HG03025 (cell line): ENCODE data around the gene LEP.
"Not testable (repeated sequence)": the region's sequence is repeated elsewhere in the genome, so short reads cannot be mapped to it uniquely, and the experiment has no call there.

Experiments used
- ATAC-seq: cut with Tn5 transposase; IDR thresholded peaks from one replicate; pipeline ENCODE4 v1.9.1; 2021; ENCODE audit warnings: mild to moderate bottlenecking, moderate library complexity; ENCODE audit not compliant: unreplicated experiment, low FRiP score

The LEP gene

DNA sequence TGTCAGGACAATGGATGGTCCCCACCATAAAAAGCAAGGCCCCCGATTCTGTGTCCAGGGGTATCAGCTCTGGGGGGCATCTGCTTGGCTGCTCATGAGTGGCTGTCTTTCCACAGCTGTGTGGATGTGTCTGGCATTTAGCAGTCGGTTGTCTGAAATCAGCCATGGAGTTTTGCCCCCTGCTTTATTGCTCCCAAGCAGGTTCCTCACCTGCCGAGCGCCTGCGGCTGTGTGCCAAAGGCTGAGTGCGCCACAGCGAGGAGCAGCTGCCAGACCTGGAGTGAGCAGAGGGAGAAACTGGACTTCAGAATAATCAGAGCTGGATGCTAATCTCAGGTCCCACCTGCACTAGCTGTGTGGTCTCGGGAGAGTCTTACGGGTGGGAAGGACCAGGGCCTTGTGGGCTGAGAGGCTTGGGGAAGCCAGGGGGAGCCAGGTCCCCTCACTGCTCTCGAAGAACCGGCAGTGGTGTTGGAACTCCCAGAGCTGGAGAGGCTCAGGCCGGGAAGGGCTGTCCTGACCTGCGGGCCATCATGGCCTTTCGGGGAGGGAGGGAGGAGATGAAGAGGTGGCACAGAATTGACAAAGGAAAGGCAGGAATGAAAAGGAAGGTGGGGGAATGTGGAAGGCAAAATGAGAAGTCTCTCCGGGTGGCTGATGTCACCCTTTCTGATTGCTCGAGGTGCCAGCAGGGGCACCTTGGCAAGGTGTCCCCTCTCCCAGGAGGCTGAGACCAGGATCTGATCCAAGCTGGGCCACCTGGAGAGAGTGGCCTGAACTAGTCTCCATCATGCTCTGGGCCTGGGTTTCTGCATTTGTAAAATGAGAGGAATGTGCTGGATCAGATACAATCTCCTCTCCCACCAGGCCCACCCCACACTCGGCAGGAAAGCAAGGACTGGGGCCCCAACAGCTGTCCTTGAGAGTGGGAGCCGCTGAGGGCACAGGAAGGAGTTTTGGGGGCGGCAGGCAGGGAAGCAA lies 30.2 kb upstream of the LEP start:
- no peak for ATAC-seq

DNA sequence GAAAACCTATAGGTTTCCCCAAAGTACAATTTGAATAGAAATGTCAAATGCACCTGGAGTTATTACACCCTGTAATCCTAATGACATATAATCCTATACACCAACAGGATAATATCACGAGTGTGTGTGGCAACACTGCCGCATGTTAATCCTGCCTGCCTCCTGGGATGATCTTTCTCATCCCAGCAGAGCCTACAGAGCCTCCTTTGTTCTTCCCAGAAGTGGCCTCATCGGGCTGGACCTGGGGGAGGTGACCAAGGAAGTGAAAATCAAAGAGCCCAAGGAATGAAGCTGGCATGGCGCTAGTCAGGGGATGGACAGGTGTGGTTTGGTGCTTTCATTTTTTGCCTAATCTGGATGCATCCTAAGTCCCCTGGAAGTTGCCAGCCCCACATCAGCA lies 29.5 kb upstream of the LEP start:
- no peak for ATAC-seq

- ATAC-seq, result no peak
Observed at GRCh38 chr7:128214463-128214862, 26.6 kb upstream of the LEP start.

GRCh38 chr7:128215281-128215680 lies 25.8 kb upstream of the LEP start:
- ATAC-seq, result no peak

GRCh38 chr7:128215739-128216138 lies 25.3 kb upstream of the LEP start:
- no peak for ATAC-seq

- ATAC-seq, result no peak
Observed at GRCh38 chr7:128217030-128217805, 23.9 kb upstream of the LEP start.

GRCh38 chr7:128217967-128218652 lies 23.0 kb upstream of the LEP start:
- ATAC-seq, result no peak

DNA sequence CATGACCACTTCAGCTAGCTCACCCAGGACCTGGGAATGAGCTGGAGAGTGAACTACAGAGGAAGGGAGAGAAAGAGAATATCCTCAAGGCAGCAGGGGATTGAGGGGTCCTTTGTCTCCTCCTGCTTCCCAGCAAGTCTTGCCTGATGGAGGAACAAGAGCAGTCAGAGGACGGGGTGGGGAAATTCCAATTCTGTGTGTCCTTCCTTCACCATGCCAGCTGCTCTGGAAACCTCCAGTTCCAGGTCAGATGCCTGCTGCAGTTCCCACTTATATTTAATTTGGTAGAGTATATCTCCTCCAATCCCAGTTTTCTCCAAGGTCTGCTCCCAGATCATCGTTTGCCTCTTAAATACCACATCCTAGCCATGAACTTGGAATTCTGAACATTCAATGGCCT lies 21.4 kb upstream of the LEP start:
- ATAC-seq, result no peak

DNA sequence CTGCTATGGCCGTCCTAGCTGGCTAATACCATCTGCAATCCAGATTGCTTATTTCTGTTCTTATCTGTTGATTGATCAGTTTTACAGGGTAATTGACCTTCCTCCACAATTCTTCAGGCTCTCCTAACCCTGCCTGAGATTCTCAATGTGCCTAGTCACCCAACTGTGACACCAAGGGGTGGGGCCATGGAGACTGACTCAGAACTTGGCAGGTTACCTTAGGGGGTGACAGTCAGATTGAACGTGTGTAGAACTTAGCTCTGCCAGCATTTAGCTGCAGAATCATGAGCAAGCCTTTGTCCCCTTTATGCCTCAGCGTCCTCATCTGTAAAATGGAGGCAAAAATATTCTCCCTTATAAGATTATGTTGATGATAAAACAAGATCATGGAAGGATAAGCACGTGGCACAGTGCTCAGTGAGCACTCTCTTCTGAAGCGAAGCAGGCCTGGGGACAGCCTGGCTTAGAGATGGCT lies 19.1 kb upstream of the LEP start:
- no peak for ATAC-seq

- ATAC-seq, result no peak
Observed at GRCh38 chr7:128226132-128226980, 14.7 kb upstream of the LEP start.

DNA sequence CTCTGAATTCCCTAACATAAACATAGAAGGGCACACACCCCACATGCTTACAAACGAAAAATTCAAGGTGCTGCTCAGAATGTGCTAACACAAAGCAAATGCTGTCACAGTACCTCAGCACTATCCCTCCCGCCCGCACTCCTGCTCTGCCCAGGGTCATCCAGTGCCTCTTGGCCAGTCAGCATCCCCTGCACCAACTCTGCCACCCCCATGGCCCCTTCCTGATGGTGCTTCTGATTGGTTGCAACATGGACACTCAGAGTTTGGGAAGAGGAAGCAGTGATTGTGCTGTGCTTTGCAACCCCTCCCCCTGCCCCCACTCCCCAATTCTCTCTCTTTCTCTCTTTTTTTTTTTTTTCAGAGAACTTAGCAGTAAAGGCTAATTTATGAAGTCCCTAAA lies 13.8 kb upstream of the LEP start:
- no peak for ATAC-seq

- no peak for ATAC-seq
Observed at GRCh38 chr7:128231021-128231420, 10.1 kb upstream of the LEP start.

DNA sequence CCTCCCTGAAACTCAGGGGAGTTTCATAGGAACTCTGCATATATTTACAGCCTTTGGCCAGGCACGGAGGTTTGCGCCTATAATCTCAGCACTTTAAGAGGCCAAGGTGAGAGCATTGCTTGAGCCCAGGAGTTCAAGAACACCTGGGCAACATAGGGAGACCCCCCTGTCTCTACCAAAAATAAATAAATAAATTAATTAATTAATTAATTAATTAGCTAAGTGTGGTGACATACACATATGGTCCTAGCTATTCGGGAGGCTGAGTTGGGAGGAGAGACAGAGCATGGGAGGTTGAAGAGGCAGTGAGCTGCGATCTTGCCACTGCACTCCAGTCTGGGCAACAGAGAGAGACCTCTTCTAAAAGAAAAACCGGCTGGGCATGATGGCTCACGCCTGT lies 9.4 kb upstream of the LEP start:
- no peak for ATAC-seq

- ATAC-seq, result no peak
Observed at GRCh38 chr7:128233471-128233870, 7.6 kb upstream of the LEP start.

GRCh38 chr7:128234476-128235026 lies 6.5 kb upstream of the LEP start:
- ATAC-seq, result no peak

GRCh38 chr7:128235471-128235870 lies 5.6 kb upstream of the LEP start:
- ATAC-seq, result no peak

- ATAC-seq, result no peak
Observed at GRCh38 chr7:128236924-128237586, 4.0 kb upstream of the LEP start.

DNA sequence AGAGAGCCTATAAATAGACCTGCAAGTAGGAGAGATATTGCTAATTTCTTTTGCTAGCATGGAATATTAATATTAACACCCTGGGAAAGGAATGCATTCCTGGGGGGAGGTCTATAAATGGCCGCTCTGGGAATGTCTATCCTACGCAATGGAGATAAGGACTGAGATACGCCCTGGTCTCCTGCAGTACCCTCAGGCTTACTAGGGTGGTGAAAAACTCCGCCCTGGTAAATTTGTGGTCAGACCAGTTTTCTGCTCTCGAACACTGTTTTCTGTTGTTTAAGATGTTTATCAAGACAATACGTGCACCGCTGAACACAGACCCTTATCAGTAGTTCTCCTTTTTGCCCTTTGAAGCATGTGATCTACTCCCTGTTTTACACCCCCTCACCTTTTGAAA lies 1.9 kb upstream of the LEP start:
- not testable (repeated sequence) for ATAC-seq

- no peak for ATAC-seq
Observed at GRCh38 chr7:128242661-128243060, 1.6 kb downstream of the LEP start.
